GM13976 (cell line): Measurements from ENCODE around the gene STK10.

ENCODE experiments used
- DNase-seq: peaks from one replicate; pipeline ENCODE4 v3.0.0; 2012; ENCODE audit warnings: low spot score
- CTCF ChIP-seq: IDR thresholded peaks from 2 replicates; pipeline ENCODE4 v1.5.1; 2012; ENCODE audit warnings: borderline replicate concordance, mild to moderate bottlenecking; ENCODE audit not compliant: insufficient read depth; ENCODE audit errors: extremely low read depth, missing control alignments, control extremely low read depth
- in situ Hi-C: fragments of 300-500 bp; cut with MboI; formaldehyde crosslinking; loops from one replicate; pipeline ENCODE4 v1.12.0; 2022; ENCODE audit warnings: low sequenced_read_pairs, mixed read lengths, inconsistent platforms; ENCODE audit not compliant: unreplicated experiment

STK10 gene

GRCh38 chr5:172123269-172123692 lies 64.7 kb downstream of the STK10 start:
- no peak for DNase-seq
- in situ Hi-C loops: no loop called here
- TF ChIP-seq CTCF: no peak

- in situ Hi-C loops: loop anchor here (10.0 kb wide), 1 partner anchor 165 kb away; the partner anchor contains the start of gene UBTD2
- TF ChIP-seq CTCF: no peak
- DNase-seq: no peak
Observed at GRCh38 chr5:172119921-172120688, 67.9 kb downstream of the STK10 start.

- no peak for DNase-seq
- no peak for TF ChIP-seq CTCF
- in situ Hi-C loops: loop anchor here (10.0 kb wide), 1 partner anchor 166 kb away; the partner anchor contains the start of gene UBTD2
Observed at GRCh38 chr5:172118891-172119290, 69.1 kb downstream of the STK10 start.

GRCh38 chr5:172117977-172118701 lies 69.9 kb downstream of the STK10 start:
- TF ChIP-seq CTCF: no peak
- DNase-seq: no peak
- in situ Hi-C loops: loop anchor here (10.0 kb wide), 1 partner anchor 167 kb away; the partner anchor contains the start of gene UBTD2

GRCh38 chr5:172115541-172115982 lies 72.5 kb downstream of the STK10 start:
- no peak for TF ChIP-seq CTCF
- in situ Hi-C loops: loop anchor here (10.0 kb wide), 1 partner anchor 169 kb away; the partner anchor contains the start of gene UBTD2

GRCh38 chr5:172114875-172115422 lies 73.1 kb downstream of the STK10 start:
- DNase-seq: peak; percentile 90
- no peak for TF ChIP-seq CTCF
- in situ Hi-C loops: loop anchor here (5.0 to 10.0 kb wide), 2 partner anchors 62 to 170 kb away; partner anchors contain the start of gene UBTD2

More at GRCh38 chr5:172115541-172115982, 72.5 kb downstream of the STK10 start:
- no peak for DNase-seq
